Keratinocyte (primary cell): ENCODE results near the gene MIEF1. TPM values are rescaled to one million over a fixed set of nuclear protein-coding genes. Genes with fewer than 3 reads are reported as not detected.

ENCODE experiments used
- DNase-seq: peaks from one replicate; pipeline ENCODE4 v3.0.0-alpha.2; 2011; ENCODE audit warnings: low read depth, missing footprints, low spot score
- FAIRE-seq: peaks from 2 replicates; lab custom pipeline; 2011; peaks lifted over from hg19 to GRCh38; lab: Jason Lieb, UNC
- H2AFZ ChIP-seq: 2 replicates; pipeline ENCODE4 v1.6.0; 2012; ENCODE audit warnings: low read length, control low read depth, inconsistent platforms; ENCODE audit not compliant: control insufficient read depth
- H3K27ac ChIP-seq: 2 replicates; pipeline ENCODE4 v1.5.1; 2011; ENCODE audit warnings: low read length; ENCODE audit not compliant: control insufficient read depth, insufficient read depth
- H3K27me3 ChIP-seq: 3 replicates; pipeline ENCODE4 v1.6.0; 2011; ENCODE audit warnings: low read length; ENCODE audit not compliant: control insufficient read depth, insufficient read depth; ENCODE audit errors: extremely low read depth
- H3K36me3 ChIP-seq, 2 experiments: 2 replicates in 1 of 2; 3 replicates in 1 of 2; pipeline ENCODE4 v1.5.1; 2011; ENCODE audit warnings: low read length in 2 of 2, mild to moderate bottlenecking in 1 of 2; ENCODE audit not compliant: control insufficient read depth in 2 of 2, insufficient read depth in 2 of 2; ENCODE audit errors: extremely low read depth in 1 of 2
- H3K4me1 ChIP-seq: 3 replicates; pipeline ENCODE4 v1.5.1; 2011; ENCODE audit warnings: low read length; ENCODE audit not compliant: control insufficient read depth, insufficient read depth; ENCODE audit errors: extremely low read depth
- H3K4me2 ChIP-seq: 3 replicates; pipeline ENCODE4 v1.6.0; 2011; ENCODE audit warnings: low read depth, low read length; ENCODE audit not compliant: control insufficient read depth, insufficient read depth; ENCODE audit errors: extremely low read depth
- H3K4me3 ChIP-seq, 3 experiments: fragments of 200-600 bp in 1 of 3; sonication (generic) in 1 of 3; 2 replicates in 2 of 3; 3 replicates in 1 of 3; pipeline ENCODE4 v1.5.1; 2011 to 2016; ENCODE audit warnings: low read length in 3 of 3, mild to moderate bottlenecking in 3 of 3, control low read depth in 2 of 3, inconsistent platforms in 1 of 3, low read depth in 1 of 3, mixed read lengths in 1 of 3, mixed run types in 1 of 3, moderate library complexity in 1 of 3; ENCODE audit not compliant: control insufficient read depth in 2 of 3, insufficient read depth in 2 of 3; ENCODE audit errors: extremely low read depth in 1 of 3
- H3K79me2 ChIP-seq: 2 replicates; pipeline ENCODE4 v1.6.0; 2012; ENCODE audit warnings: low read length; ENCODE audit not compliant: control insufficient read depth, insufficient read depth
- H3K9ac ChIP-seq: 3 replicates; pipeline ENCODE4 v1.6.0; 2011; ENCODE audit warnings: low read length; ENCODE audit not compliant: control insufficient read depth, insufficient read depth; ENCODE audit errors: extremely low read depth
- H3K9me1 ChIP-seq: 3 replicates; pipeline ENCODE4 v1.6.0; 2011; ENCODE audit warnings: low read length; ENCODE audit not compliant: control insufficient read depth, insufficient read depth; ENCODE audit errors: extremely low read depth
- H3K9me3 ChIP-seq: 2 replicates; pipeline ENCODE4 v1.5.1; 2012; ENCODE audit warnings: low read depth, low read length; ENCODE audit not compliant: control insufficient read depth
- H4K20me1 ChIP-seq: 3 replicates; pipeline ENCODE4 v1.6.0; 2011; ENCODE audit warnings: low read length; ENCODE audit not compliant: control insufficient read depth, insufficient read depth; ENCODE audit errors: extremely low read depth
- EZH2 ChIP-seq: IDR thresholded peaks from one replicate; pipeline ENCODE4 v1.6.1; 2012; ENCODE audit warnings: inconsistent platforms, mild to moderate bottlenecking, low read length, moderate library complexity
- dilution Hi-C: fragments of 300-500 bp; cut with MboI; formaldehyde crosslinking; loops from one replicate; pipeline ENCODE4 v1.7.0; 2020; ENCODE audit warnings: low sequenced_read_pairs; ENCODE audit not compliant: extremely low pct_ligation_motif_present
- polyA plus RNA-seq, 5 experiments: library from polyadenylated mRNA; depleted of rRNA in 3 of 5; stranded (reverse) in 3 of 5; stranded (forward) in 1 of 5; unstranded in 1 of 5; fragments of >200 nt; gene quantifications; 1 replicate in 1 of 5; 2 replicates in 3 of 5; 3 replicates in 1 of 5; pipeline versions ENCODE4 v1.2.1 to v1.2.3, GENCODE V29; 2011 to 2012; ENCODE audit warnings: missing spikeins in 2 of 5, low read depth in 1 of 5, low replicate concordance in 1 of 5
- TF ChIP-seq, protein P1 (sequence below), 3 experiments: IDR thresholded peaks in 1 of 3; conservative IDR thresholded peaks in 1 of 3; optimal IDR thresholded peaks in 1 of 3; 2 replicates in 2 of 3; 3 replicates in 1 of 3; pipeline versions ENCODE3 to v1.5.1; 2011; ENCODE audit warnings: low read length in 3 of 3, mild to moderate bottlenecking in 3 of 3, moderate library complexity in 2 of 3, control low read depth in 1 of 3, inconsistent platforms in 1 of 3; ENCODE audit not compliant: insufficient read depth in 2 of 3; ENCODE audit errors: extremely low read depth in 1 of 3

MIEF1 gene
- polyA plus RNA-seq, 1 donor (not counting 4 experiments of a cell fraction or from before 2014, with no cell fraction given): 18.4 TPM

- Histone ChIP-seq H4K20me1 (no peaks in the 10 kb centered on the region), H3K36me3 (no peaks in the 10 kb centered on the region), H2AFZ (no peak overlapping the region), H3K79me2 (no peaks in the 10 kb centered on the region), H3K27ac (no peak overlapping the region), H3K4me3 (no peak overlapping the region), H3K27me3 (no peaks in the 10 kb centered on the region), H3K4me2 (no peak overlapping the region), H3K9me3 (no peaks in the 10 kb centered on the region), H3K9me1 (no peaks in the 10 kb centered on the region), H3K4me1 (no peaks in the 10 kb centered on the region), H3K9ac (no peak overlapping the region)
- TF ChIP-seq, protein P1, sequence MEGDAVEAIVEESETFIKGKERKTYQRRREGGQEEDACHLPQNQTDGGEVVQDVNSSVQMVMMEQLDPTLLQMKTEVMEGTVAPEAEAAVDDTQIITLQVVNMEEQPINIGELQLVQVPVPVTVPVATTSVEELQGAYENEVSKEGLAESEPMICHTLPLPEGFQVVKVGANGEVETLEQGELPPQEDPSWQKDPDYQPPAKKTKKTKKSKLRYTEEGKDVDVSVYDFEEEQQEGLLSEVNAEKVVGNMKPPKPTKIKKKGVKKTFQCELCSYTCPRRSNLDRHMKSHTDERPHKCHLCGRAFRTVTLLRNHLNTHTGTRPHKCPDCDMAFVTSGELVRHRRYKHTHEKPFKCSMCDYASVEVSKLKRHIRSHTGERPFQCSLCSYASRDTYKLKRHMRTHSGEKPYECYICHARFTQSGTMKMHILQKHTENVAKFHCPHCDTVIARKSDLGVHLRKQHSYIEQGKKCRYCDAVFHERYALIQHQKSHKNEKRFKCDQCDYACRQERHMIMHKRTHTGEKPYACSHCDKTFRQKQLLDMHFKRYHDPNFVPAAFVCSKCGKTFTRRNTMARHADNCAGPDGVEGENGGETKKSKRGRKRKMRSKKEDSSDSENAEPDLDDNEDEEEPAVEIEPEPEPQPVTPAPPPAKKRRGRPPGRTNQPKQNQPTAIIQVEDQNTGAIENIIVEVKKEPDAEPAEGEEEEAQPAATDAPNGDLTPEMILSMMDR (optimal IDR thresholded peaks at IDR 0.05 in 1 of 3, IDR thresholded peaks at IDR 0.05 in 1 of 3, conservative IDR thresholded peaks at IDR 0.05 in 1 of 3; ENCODE audit: extremely low read depth in 1 of 3, insufficient read depth in 2 of 3, low read length in 3 of 3): no peak
- TF ChIP-seq EZH2: no peak
- no peak for FAIRE-seq
- dilution Hi-C loops: no loop called here
- no peak for DNase-seq
Measured at GRCh38 chr22:39480557-39480956, 21.5 kb upstream of the MIEF1 start.

DNA sequence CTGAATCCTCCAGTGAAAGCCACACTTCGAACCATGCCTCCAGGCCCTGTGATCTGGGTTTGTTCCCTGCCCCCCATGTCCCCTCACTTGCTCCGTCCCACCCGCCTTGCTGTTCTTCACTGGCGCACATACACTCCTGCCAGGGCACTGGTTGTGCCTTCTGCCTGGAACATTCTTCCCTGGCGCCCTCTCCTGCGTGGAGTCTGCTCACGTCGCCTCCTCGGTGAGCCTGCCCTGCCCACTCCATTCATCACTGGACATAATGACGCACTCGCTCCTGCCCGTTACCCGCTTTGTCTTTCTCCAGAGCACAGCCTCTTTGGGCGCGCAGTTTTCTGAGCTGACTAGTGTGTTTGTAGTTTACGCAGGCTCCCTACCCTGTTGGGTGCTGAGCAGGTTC, 21.0 kb upstream of the MIEF1 start:
- FAIRE-seq (no peak), DNase-seq (no peak)
- no peaks in the 10 kb centered on the region for H3K36me3 ChIP-seq
- H3K9me3 ChIP-seq: no peaks in the 10 kb centered on the region
- no peak overlapping the region for H3K9ac ChIP-seq
- H3K79me2 ChIP-seq: no peaks in the 10 kb centered on the region
- dilution Hi-C loops: no loop called here
- no peak overlapping the region for H3K27ac ChIP-seq
- H3K4me3 ChIP-seq: no peak overlapping the region
- H4K20me1 ChIP-seq: no peaks in the 10 kb centered on the region
- no peak for TF ChIP-seq EZH2
- TF ChIP-seq, protein P1 (optimal IDR thresholded peaks at IDR 0.05 in 1 of 3, IDR thresholded peaks at IDR 0.05 in 1 of 3, conservative IDR thresholded peaks at IDR 0.05 in 1 of 3; ENCODE audit: extremely low read depth in 1 of 3, insufficient read depth in 2 of 3, low read length in 3 of 3): no peak
- H3K4me2 ChIP-seq: no peak overlapping the region
- no peaks in the 10 kb centered on the region for H3K9me1 ChIP-seq
- H3K4me1 ChIP-seq: no peaks in the 10 kb centered on the region
- no peaks in the 10 kb centered on the region for H3K27me3 ChIP-seq
- no peak overlapping the region for H2AFZ ChIP-seq
